ENCODE data around the gene RIMBP3B.
"Not testable (repeated sequence)": the region's sequence is repeated elsewhere in the genome, so short reads cannot be mapped to it uniquely, and the experiment has no call there.

RIMBP3B gene

GRCh38 chr22:21383701-21384467, at the start of gene RIMBP3B:
TSS of gene RIMBP3B (plus strand) at chr22:21383751. CDS start at chr22:21383859, 108 bp downstream.
- H3K4me1 Mint-ChIP-seq (ENCODE audit: low read depth), result not testable (repeated sequence)

GRCh38 chr22:21357527-21357926, 26.0 kb upstream of the RIMBP3B start:
- H3K27me3 Mint-ChIP-seq; H3K4me1 Mint-ChIP-seq (ENCODE audit: low read depth); H3K9me3 Mint-ChIP-seq; H3K36me3 Mint-ChIP-seq (ENCODE audit: low read depth); H3K4me3 Mint-ChIP-seq; H3K27ac Mint-ChIP-seq: not testable (repeated sequence)

More at GRCh38 chr22:21383701-21384467, at the start of gene RIMBP3B:
- not testable (repeated sequence) for H3K9me3 Mint-ChIP-seq; H3K36me3 Mint-ChIP-seq (ENCODE audit: low read depth); H3K4me3 Mint-ChIP-seq; H3K27ac Mint-ChIP-seq; H3K27me3 Mint-ChIP-seq

GRCh38 chr22:21360525-21360924, 23.0 kb upstream of the RIMBP3B start:
- H3K4me1 Mint-ChIP-seq (ENCODE audit: low read depth); H3K27ac Mint-ChIP-seq; H3K27me3 Mint-ChIP-seq; H3K4me3 Mint-ChIP-seq; H3K9me3 Mint-ChIP-seq; H3K36me3 Mint-ChIP-seq (ENCODE audit: low read depth): not testable (repeated sequence)

- H3K27ac Mint-ChIP-seq; H3K4me1 Mint-ChIP-seq (ENCODE audit: low read depth); H3K9me3 Mint-ChIP-seq; H3K4me3 Mint-ChIP-seq; H3K27me3 Mint-ChIP-seq; H3K36me3 Mint-ChIP-seq (ENCODE audit: low read depth): not testable (repeated sequence)
Measured at GRCh38 chr22:21362473-21362872, 21.1 kb upstream of the RIMBP3B start.

- not testable (repeated sequence) for H3K4me1 Mint-ChIP-seq (ENCODE audit: low read depth); H3K9me3 Mint-ChIP-seq; H3K36me3 Mint-ChIP-seq (ENCODE audit: low read depth); H3K4me3 Mint-ChIP-seq; H3K27me3 Mint-ChIP-seq; H3K27ac Mint-ChIP-seq
Measured at GRCh38 chr22:21363061-21363460, 20.5 kb upstream of the RIMBP3B start.

- H3K4me3 Mint-ChIP-seq; H3K36me3 Mint-ChIP-seq (ENCODE audit: low read depth); H3K9me3 Mint-ChIP-seq; H3K27ac Mint-ChIP-seq; H3K27me3 Mint-ChIP-seq; H3K4me1 Mint-ChIP-seq (ENCODE audit: low read depth): not testable (repeated sequence)
Measured at GRCh38 chr22:21363803-21364202, 19.7 kb upstream of the RIMBP3B start.

GRCh38 chr22:21364362-21364761, 19.2 kb upstream of the RIMBP3B start:
- not testable (repeated sequence) for H3K4me3 Mint-ChIP-seq; H3K36me3 Mint-ChIP-seq (ENCODE audit: low read depth); H3K27me3 Mint-ChIP-seq; H3K4me1 Mint-ChIP-seq (ENCODE audit: low read depth); H3K9me3 Mint-ChIP-seq; H3K27ac Mint-ChIP-seq

- not testable (repeated sequence) for H3K4me3 Mint-ChIP-seq; H3K36me3 Mint-ChIP-seq (ENCODE audit: low read depth); H3K27ac Mint-ChIP-seq; H3K27me3 Mint-ChIP-seq; H3K4me1 Mint-ChIP-seq (ENCODE audit: low read depth); H3K9me3 Mint-ChIP-seq
Measured at GRCh38 chr22:21365337-21365736, 18.2 kb upstream of the RIMBP3B start.

- H3K36me3 Mint-ChIP-seq (ENCODE audit: low read depth); H3K4me3 Mint-ChIP-seq; H3K9me3 Mint-ChIP-seq: not testable (repeated sequence)
Measured at GRCh38 chr22:21368603-21369310, 14.8 kb upstream of the RIMBP3B start.

GRCh38 chr22:21375880-21376279, 7.7 kb upstream of the RIMBP3B start:
- not testable (repeated sequence) for H3K9me3 Mint-ChIP-seq; H3K27me3 Mint-ChIP-seq; H3K36me3 Mint-ChIP-seq (ENCODE audit: low read depth); H3K4me3 Mint-ChIP-seq; H3K4me1 Mint-ChIP-seq (ENCODE audit: low read depth); H3K27ac Mint-ChIP-seq

More at GRCh38 chr22:21368603-21369310, 14.8 kb upstream of the RIMBP3B start:
- H3K27ac Mint-ChIP-seq; H3K4me1 Mint-ChIP-seq (ENCODE audit: low read depth); H3K27me3 Mint-ChIP-seq: not testable (repeated sequence)

GRCh38 chr22:21384468-21385357, 1.2 kb downstream of the RIMBP3B start:
- not testable (repeated sequence) for H3K27me3 Mint-ChIP-seq; H3K9me3 Mint-ChIP-seq; H3K4me1 Mint-ChIP-seq (ENCODE audit: low read depth); H3K4me3 Mint-ChIP-seq; H3K27ac Mint-ChIP-seq; H3K36me3 Mint-ChIP-seq (ENCODE audit: low read depth)

GRCh38 chr22:21389480-21389879, 5.9 kb downstream of the RIMBP3B start:
- H3K36me3 Mint-ChIP-seq (ENCODE audit: low read depth); H3K27ac Mint-ChIP-seq; H3K4me1 Mint-ChIP-seq (ENCODE audit: low read depth); H3K4me3 Mint-ChIP-seq; H3K27me3 Mint-ChIP-seq; H3K9me3 Mint-ChIP-seq: not testable (repeated sequence)

- not testable (repeated sequence) for H3K4me1 Mint-ChIP-seq (ENCODE audit: low read depth); H3K9me3 Mint-ChIP-seq; H3K36me3 Mint-ChIP-seq (ENCODE audit: low read depth); H3K4me3 Mint-ChIP-seq; H3K27ac Mint-ChIP-seq; H3K27me3 Mint-ChIP-seq
Measured at GRCh38 chr22:21390013-21390412, 6.5 kb downstream of the RIMBP3B start.

- H3K4me3 Mint-ChIP-seq; H3K27me3 Mint-ChIP-seq; H3K27ac Mint-ChIP-seq; H3K4me1 Mint-ChIP-seq (ENCODE audit: low read depth); H3K9me3 Mint-ChIP-seq; H3K36me3 Mint-ChIP-seq (ENCODE audit: low read depth): not testable (repeated sequence)
Measured at GRCh38 chr22:21394613-21395012, 11.1 kb downstream of the RIMBP3B start.

GRCh38 chr22:21401197-21401969, 17.8 kb downstream of the RIMBP3B start:
- not testable (repeated sequence) for H3K4me3 Mint-ChIP-seq; H3K27me3 Mint-ChIP-seq; H3K27ac Mint-ChIP-seq; H3K9me3 Mint-ChIP-seq; H3K4me1 Mint-ChIP-seq (ENCODE audit: low read depth); H3K36me3 Mint-ChIP-seq (ENCODE audit: low read depth)

Data from stimulated activated naive CD8-positive, alpha-beta T cell treated with anti-CD3 and anti-CD28 coated beads, Interleukin-15, Interleukin-2, amounts not matched to agents 100 ng/mL and 50 ng/mL, for 24 hours (primary cell).